Measurements from ENCODE around the gene TAF4. TPM values are rescaled to one million over a fixed set of nuclear protein-coding genes. Genes with fewer than 3 reads are reported as not detected.

TAF4 gene
- total RNA-seq, 1 donor from 2014 or later, result 17.6 TPM

DNA sequence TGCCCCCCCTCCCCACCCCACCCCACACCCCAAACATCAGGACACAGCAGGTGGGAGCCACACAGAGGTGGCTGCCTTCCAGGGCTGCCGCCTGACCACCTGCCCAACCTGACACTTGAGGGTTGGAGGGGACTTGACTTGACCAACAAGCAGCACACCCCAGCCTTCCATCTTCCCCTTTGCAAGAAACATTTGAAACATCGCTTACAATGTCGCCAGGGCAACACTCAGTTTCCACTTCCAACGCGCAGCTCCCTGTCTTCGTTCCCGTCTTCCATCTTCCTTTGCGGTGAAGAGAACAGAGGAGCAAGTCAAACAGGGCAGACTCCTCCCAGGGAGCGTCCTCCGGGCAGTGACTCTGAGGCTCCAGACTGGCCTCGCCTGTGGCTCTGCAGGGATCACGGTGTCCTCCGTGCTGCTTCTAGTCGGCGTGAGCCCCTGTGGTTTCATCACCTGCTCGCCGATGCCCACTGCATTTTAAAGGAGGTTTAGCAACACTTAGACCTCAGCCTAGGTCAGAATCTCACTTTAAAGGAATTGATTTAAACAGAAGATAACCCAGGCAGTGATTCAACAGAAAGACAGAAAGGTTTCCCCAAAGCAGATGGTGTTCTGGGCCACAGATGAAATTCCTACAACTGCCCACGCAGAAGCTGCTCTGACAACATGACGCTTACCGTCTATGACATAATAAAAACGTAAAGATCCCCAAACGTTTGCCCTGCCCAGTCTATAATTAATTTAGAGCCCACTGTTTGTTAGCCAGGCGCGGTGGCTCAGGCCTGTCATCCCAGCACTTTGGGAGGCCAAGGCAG lies 130.8 kb downstream of the TAF4 start:
- intact Hi-C loops (cut with DNase I), result no loop called here
- ATAC-seq (no peak), DNase-seq (peak; percentile 25)
- Histone ChIP-seq H3K36me3 (no peaks in the 10 kb centered on the region), H3K4me3 (no peak overlapping the region), H3K27ac (no peak overlapping the region), H3K27me3 (ENCODE audit: low read depth) (peaks cover 22% of the 10 kb centered on the region), H3K4me1 (no peaks in the 10 kb centered on the region), H3K9me3 (no peaks in the 10 kb centered on the region)
- TF ChIP-seq, protein P1, sequence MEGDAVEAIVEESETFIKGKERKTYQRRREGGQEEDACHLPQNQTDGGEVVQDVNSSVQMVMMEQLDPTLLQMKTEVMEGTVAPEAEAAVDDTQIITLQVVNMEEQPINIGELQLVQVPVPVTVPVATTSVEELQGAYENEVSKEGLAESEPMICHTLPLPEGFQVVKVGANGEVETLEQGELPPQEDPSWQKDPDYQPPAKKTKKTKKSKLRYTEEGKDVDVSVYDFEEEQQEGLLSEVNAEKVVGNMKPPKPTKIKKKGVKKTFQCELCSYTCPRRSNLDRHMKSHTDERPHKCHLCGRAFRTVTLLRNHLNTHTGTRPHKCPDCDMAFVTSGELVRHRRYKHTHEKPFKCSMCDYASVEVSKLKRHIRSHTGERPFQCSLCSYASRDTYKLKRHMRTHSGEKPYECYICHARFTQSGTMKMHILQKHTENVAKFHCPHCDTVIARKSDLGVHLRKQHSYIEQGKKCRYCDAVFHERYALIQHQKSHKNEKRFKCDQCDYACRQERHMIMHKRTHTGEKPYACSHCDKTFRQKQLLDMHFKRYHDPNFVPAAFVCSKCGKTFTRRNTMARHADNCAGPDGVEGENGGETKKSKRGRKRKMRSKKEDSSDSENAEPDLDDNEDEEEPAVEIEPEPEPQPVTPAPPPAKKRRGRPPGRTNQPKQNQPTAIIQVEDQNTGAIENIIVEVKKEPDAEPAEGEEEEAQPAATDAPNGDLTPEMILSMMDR (IDR thresholded peaks at IDR 0.05), result no peak

DNA sequence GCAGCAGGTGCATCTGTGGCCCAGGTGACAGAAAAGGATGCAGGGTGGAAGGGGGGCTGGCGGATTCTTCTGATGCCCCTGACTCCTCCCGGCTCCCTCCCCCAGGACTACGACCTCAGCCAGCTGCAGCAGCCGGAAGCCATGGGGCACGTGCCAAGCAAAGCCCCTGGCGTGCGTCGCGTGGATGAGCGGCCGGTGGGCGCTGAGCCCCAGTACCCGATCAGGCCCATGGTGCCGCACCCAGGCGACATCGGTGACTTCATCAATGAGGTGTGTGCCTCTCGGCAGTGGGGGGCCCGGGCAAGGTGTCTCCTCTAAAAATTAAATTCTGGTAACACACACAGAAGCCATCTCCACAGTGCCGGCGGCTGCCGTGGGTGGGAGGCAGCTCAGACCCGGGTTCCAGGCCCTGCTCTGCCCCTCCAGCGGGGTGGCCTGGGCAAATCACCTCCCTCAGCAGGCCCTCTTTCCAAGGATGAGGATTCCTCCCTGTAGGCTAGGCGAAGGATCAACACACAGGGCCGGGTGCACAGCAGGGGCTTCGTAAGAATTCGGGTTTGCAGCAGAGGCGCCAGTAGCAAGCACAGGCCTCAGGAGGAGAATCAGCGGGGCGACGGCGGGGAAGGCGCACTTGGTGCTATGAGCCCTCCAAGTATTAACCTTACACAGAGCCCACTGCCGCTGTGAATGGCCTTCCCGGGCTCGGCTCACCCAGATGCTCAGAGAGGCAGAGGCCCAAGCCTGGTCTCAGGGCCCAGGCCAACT lies 131.5 kb downstream of the TAF4 start:
- DNase-seq, result peak; percentile 39
- Histone ChIP-seq H3K27me3 (ENCODE audit: low read depth) (peaks cover 20% of the 10 kb centered on the region), H3K36me3 (no peaks in the 10 kb centered on the region), H3K4me3 (no peak overlapping the region), H3K9me3 (no peaks in the 10 kb centered on the region), H3K4me1 (no peaks in the 10 kb centered on the region), H3K27ac (no peak overlapping the region)
- TF ChIP-seq, protein P1 (IDR thresholded peaks at IDR 0.05), result no peak
- intact Hi-C loops (cut with DNase I), result no loop called here
- no peak for ATAC-seq

DNA sequence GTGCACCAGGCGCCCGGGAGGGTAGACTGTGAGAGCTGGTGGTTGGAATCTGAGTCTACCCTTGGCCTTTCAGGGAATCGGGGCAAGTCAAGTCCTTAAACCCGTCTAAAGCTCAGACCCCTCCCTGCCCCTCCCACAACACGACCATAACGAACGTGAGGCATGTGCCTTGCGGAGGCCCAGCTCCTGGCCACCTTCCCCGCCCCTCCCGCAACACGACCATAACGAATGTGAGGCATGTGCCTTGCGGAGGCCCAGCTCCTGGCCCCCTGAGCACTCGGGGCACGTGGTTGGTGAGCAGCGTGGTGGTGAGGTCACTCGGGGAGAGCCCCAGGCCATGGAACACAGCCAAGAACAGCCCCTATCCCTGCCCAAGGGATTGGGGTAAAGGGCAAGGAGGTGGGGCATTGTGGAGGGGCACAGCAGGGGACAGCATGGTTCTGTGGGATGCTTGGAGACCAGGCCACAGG lies 132.2 kb downstream of the TAF4 start:
- Histone ChIP-seq H3K27ac (no peak overlapping the region), H3K4me3 (no peak overlapping the region), H3K4me1 (no peaks in the 10 kb centered on the region), H3K27me3 (ENCODE audit: low read depth) (peaks cover 14% of the 10 kb centered on the region), H3K9me3 (no peaks in the 10 kb centered on the region), H3K36me3 (no peaks in the 10 kb centered on the region)
- DNase-seq, result peak; percentile 24
- ATAC-seq, result no peak
- intact Hi-C loops (cut with DNase I), result no loop called here
- TF ChIP-seq, protein P1 (IDR thresholded peaks at IDR 0.05), result no peak

DNA sequence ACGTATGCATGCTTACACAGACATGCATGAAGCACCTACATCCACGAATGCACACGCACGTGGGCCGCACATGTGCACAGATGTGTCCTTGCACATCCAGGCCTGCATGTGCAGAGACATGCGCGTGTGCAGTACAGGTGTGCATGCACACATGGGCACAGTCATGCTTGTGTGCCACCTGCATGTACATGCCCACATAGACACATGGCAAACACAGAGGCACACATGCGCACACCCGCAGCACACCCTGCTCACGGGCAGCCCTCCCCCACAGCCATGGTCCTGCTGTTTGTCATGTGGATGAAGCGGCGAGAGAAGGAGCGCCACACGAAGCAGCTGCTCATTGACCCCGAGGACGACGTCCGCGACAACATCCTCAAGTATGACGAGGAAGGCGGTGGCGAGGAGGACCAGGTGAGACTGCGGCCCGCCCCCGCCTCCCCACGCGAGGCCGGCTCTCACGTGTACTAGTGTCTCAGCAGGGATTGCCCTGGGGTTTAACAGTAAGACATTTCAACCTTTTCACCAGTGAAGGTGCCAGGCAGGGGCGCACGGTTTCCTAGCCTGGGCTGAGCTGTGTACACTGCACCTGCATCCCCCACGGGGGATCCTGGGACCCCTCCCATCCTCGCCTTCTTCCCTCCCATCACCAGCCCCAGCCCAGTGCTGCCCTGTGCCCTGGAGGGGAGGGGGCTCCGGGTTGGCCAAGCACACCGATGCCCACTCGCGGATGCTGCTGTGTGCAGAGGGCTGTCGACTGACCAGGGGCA lies 132.8 kb downstream of the TAF4 start:
- no peaks in the 10 kb centered on the region for H3K36me3 ChIP-seq
- H3K9me3 ChIP-seq, result no peaks in the 10 kb centered on the region
- H3K4me3 ChIP-seq, result no peak overlapping the region
- H3K4me1 ChIP-seq, result no peaks in the 10 kb centered on the region
- peak; percentile 36 for DNase-seq
- TF ChIP-seq, protein P1 (IDR thresholded peaks at IDR 0.05), result no peak
- no peak overlapping the region for H3K27ac ChIP-seq
- intact Hi-C loops (cut with DNase I), result no loop called here
- H3K27me3 ChIP-seq (ENCODE audit: low read depth), result peaks cover 8% of the 10 kb centered on the region
- no peak for ATAC-seq

DNA sequence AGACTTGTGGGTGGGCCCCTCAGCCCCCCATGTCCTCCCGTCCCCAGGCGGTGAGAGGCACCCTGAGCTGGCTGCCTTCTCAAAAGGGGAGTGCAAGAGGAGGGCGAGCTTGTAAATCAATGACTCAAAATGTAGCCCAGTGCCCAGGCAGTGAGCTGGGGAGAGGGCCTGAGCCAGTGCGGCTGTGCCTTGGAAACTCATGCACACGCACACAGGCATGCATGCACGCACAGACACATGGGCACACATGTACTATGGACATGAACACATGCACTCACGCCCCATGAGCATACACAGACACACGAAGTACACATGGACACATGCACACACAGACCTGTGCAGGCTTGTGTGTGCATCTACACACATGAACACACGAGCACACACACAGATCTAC lies 133.5 kb downstream of the TAF4 start:
- Histone ChIP-seq H3K27ac (no peak overlapping the region), H3K4me1 (no peaks in the 10 kb centered on the region), H3K36me3 (no peaks in the 10 kb centered on the region), H3K9me3 (no peaks in the 10 kb centered on the region), H3K4me3 (no peak overlapping the region), H3K27me3 (ENCODE audit: low read depth) (peaks cover 1% of the 10 kb centered on the region)
- TF ChIP-seq, protein P1 (IDR thresholded peaks at IDR 0.05), result no peak
- ATAC-seq (no peak), DNase-seq (peak; percentile 10)
- intact Hi-C loops (cut with DNase I), result no loop called here

Data from lower lobe of right lung (tissue), 2 donors.